SW480 (cell line): ENCODE results near the gene CKS2.
"Not testable (repeated sequence)": the region's sequence is repeated elsewhere in the genome, so short reads cannot be mapped to it uniquely, and the experiment has no call there.

ENCODE experiments used
- DNase-seq: peaks from one replicate; pipeline ENCODE4 v3.0.0-alpha.2; 2016; ENCODE audit warnings: low spot score

The CKS2 gene

DNA sequence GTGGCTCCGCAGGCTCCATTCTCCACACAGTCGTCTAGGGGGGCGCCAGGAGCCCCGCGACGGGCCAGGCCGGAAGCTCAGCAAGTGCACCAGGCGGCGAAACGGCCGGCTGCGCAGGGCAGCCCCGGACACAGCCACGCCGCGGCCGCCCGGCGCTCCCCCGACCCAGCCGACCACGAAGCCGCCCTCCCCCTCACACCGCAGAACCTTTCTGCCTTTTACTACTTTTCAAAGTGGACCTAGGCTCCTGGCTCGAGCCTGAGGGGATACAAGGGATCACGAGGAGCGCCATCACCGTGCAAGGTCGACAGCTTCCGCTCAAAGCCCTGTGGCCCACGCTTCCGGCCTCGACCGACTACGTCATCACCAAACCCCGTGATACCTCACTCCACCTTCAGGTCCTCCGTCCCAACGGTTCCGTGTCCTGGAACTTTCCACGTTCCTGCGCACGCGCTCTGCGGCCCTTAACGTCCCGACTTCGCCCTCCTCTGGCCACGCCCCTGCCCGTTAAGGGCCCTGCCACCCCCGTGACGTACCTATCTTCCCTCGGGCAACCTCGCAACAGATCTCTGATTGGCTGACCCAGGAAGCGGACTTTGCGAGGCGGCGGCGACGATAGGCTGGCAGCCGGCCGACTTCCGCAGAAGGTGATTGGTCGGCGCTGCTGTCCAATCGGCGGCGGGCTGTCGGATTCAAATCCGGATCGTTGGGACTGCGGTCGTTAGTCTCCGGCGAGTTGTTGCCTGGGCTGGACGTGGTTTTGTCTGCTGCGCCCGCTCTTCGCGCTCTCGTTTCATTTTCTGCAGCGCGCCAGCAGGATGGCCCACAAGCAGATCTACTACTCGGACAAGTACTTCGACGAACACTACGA, at the start of gene CKS2:
TSS of gene CKS2 (plus strand) at position 721 of the 871 bp plus-strand sequence. CDS start at position 819, 98 bp downstream.
- DNase-seq, result peak; percentile 100

GRCh38 chr9:89273528-89274279, 37.3 kb upstream of the CKS2 start:
- no peak for DNase-seq

- DNase-seq, result no peak
Observed at GRCh38 chr9:89274838-89275237, 36.2 kb upstream of the CKS2 start.

- DNase-seq, result not testable (repeated sequence)
Observed at GRCh38 chr9:89276040-89276439, 35.0 kb upstream of the CKS2 start.

DNA sequence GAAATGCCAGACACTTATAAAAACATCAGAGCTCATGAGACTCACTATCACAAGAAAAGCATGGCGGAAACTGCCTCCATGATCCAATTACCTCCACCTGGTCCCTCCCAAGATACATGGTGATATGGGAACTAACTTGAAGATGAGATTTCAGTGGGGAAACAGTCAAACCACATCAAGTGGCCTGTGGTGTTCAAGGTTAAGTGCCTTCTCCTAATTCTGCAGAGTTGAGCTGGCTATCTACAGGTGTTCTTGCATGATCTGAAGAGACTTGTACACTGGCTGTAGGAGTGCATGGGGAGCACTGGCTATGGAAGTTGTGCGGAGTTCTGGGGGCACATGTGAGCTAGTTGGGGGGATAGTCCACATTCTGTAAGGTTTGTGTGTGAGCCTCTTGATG, 34.0 kb upstream of the CKS2 start:
- no peak for DNase-seq

DNA sequence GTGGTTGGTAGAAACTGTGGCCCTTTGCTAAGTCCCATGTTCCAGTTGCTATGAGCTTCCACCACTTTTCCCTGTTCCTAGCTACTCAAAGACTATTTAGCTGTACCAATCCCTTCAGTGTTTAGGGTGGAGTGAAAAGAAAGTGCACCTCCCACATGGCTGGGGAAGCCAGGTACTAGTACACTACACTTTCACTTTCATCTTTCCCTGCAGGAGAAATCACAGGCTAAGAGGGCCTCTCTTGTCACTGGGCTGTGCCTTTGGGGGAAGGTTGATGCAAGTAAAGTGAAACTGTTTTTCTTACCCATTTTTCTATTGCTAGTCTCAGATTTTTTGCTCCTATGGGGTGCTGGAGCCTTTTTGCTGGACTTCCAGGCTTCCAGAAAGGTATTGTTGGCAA, 33.5 kb upstream of the CKS2 start:
- DNase-seq, result peak; percentile 41

DNA sequence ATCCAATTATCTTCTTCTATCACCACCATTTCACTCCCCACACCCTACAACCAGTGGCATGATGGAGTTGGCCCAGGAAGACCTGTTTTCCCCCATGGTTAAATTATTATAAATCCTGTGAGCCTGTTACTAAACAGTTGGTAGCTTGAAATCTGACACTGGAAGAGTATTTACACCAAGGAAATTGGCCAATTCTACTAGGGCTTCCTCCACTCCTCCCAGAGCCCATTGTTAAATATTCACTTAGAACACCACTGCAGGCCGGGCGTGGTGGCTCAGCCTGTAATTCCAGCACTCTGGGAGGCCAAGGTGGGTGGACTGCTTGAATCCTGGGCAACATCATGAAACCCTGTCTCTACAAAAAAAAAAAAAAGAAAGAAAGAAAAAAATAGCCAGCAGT, 32.4 kb upstream of the CKS2 start:
- DNase-seq, result no peak

GRCh38 chr9:89278997-89279739, 31.8 kb upstream of the CKS2 start:
- DNase-seq, result peak; percentile 56

DNA sequence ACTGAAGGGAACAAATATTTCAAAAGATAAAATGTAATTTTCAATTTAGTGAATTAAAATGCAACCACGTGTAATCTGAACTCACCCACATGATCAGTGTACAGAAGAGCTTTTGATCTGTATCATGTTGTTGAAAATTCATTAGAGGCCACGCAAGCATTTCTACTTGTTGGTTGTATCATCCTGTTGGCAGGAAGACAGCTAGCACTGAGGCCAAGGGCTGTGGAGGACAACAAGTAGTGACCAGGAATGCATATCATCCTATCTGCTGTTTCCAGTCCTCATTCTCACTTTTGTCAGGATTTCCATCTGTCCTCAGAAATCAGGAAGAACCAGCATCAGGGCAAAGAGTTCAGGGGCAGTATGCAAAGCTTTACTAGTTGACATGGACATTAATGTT, 29.9 kb upstream of the CKS2 start:
- no peak for DNase-seq

DNA sequence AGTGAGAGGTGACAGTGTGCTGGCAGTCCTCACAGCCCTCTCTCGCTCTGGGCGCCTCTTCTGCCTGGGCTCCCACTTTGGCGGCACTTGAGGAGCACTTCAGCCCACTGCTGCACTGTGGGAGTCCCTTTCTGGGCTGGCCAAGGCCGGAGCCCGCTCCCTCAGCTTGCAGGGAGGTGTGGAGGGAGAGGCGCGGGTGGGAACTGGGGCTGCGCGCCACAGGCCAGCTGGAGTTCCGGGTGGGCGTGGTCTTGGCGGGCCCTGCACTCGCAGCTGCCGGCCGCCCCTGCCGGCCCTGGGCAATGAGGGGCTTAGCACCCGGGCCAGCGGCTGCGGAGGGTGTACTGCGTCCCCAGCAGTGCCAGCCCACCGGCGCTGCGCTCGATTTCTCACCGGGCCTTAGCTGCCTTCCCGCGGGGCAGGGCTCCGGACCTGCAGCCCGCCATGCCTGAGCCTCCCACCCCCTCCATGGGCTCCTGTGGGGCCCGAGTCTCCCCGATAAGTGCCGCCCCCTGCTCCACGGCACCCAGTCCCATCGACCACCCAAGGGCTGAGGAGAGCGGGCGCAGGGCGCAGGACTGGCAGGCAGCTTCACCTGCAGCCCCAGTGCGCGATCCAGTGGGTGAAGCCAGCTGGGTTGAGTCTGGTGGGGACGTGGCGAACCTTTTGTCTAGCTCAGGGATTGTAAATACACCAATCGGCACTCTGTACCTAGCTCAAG, 28.6 kb upstream of the CKS2 start:
- DNase-seq, result not testable (repeated sequence)

GRCh38 chr9:89284076-89284475, 26.9 kb upstream of the CKS2 start:
- no peak for DNase-seq

GRCh38 chr9:89291741-89292140, 19.3 kb upstream of the CKS2 start:
- DNase-seq, result no peak

- no peak for DNase-seq
Observed at GRCh38 chr9:89293014-89293413, 18.0 kb upstream of the CKS2 start.

- no peak for DNase-seq
Observed at GRCh38 chr9:89295400-89295799, 15.6 kb upstream of the CKS2 start.

DNA sequence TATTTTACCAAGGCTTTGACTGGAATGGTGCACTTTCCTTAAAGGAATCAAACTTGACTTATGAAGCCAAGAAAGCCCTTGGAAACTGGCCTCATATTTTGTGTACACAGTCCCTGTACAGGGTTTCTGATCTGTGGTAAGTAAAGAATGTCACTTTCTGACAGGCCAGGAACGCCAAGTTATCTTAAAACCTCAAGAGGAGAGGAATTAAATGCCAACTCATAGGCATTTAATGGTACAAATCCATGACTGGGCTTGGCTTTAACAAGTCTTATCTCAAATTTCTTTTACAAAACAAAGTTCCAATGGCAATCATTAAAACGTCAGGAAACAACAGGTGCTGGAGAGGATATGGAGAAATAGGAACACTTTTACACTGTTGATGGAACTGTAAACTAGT, 9.0 kb upstream of the CKS2 start:
- not testable (repeated sequence) for DNase-seq

GRCh38 chr9:89304020-89304833, 6.8 kb upstream of the CKS2 start:
- DNase-seq, result no peak

GRCh38 chr9:89304834-89305188, 6.2 kb upstream of the CKS2 start:
- DNase-seq, result no peak

DNA sequence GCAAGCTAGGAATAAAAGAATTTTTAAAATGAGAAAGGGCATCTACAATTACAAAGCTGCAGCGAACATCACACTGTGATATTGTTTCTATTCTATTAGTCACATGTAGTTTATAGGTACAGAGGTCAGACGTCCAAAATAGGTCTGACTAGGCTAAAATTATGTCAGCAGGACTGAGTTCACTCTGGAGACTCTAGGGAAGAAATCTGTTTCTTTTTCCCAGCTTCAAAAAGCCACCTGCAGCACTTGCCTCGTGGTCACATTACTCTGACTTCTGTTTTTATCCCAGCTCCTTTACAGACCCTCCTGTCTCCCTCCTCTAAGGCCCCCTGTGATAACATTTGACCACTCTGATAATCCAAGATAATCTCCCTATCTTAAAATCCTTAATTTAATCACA, 5.1 kb upstream of the CKS2 start:
- no peak for DNase-seq

DNA sequence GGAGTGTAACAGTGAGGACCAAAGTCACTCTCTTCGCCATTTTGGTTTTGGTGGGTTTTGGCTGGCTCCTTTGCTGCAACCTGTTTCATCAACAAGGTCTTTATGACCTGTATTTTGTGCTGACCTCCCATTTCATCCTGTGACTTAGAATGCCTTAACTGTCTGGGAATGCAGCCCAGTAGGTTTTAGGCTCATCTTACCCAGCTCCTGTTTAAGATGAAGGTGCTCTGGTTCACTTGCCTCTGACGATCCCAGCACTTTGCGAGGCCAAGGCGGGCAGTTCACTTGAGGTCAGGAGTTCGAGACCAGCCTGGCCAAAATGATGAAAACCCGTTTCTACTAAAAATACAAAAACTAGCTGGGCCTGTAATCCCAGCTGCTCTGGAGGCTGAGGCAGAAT, 1.8 kb upstream of the CKS2 start:
- no peak for DNase-seq

DNA sequence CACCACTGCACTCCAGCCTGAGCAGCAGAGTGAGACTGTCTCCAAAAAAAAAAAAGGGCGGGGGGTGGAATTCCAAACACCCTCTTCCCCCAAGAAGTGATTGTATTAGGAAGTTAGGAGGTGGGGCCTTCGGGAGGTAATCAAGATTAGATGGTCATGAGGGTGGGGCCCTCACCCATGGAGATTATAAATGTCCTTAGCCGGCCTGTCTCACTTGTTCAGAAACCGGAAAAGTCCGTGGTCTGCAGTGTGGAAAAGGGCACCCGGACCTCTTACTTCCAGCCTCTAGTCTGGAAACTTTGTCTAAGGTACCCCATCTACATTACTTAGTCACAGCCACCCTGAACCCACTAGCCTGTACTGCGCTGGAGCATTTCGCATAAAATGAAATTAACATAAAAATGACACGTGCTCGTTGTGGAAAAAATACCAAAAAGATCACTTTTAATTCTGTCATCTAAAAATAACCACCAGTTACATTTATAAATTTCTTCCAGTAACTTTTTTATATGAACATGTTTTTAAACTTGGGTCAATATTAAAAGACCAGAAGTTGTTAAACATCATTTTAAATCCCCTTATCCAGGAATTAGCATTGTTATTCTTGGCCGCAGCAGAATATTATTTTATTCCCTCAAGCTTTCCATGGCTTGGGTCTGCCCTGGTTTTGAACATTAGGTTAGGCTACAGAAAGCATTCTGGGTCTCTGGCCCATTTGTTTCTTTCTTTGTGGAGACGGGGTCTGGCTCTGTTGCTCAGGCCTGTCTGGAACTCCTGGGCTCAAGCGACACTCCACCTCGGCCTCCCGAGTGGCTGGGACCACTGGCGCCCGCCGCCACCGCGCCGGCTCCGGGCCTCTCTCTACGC, 1.2 kb upstream of the CKS2 start:
- peak; percentile 13 for DNase-seq
